Measurements from ENCODE around the gene NHLH2.

GRCh38 chr1:115869064-115869463, 28.1 kb upstream of the NHLH2 start:
- TF ChIP-seq POLR2AphosphoS5 (IDR thresholded peaks at IDR 0.05) = no peak
- TF ChIP-seq CTCF (IDR thresholded peaks at IDR 0.05) = no peak

All from sigmoid colon (tissue), 4 donors.